ENCODE data around the gene KLF7. TPM values are rescaled to one million over a fixed set of nuclear protein-coding genes. Genes with fewer than 3 reads are reported as not detected.

The KLF7 gene
- total RNA-seq, 1 donor from 2014 or later = 323 TPM

DNA sequence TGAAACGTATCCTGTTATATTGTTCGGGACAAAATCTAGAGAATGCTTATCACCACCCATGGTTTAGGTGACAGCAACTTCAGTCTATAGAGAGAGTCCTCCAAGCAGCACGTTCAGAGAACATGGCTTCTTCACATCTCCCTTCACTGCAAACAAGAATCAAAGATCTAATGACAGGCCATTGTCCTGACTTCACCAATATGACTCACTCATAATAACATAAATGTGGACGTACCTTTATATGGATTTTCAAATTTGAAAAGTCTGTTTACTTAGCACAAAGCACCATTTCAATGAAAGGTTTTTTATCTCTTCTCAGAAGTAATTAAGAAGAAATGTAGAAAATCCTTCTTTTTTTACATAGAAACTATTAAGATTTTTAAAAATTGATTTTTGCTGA, 46.7 kb downstream of the KLF7 start:
- Mint-ChIP-seq H3K4me3 (ENCODE audit: unreplicated experiment) (peak overlapping the region; percentile 15), H3K27me3 (ENCODE audit: unreplicated experiment) (peaks cover 32% of the 10 kb centered on the region), H3K4me1 (ENCODE audit: low read depth, unreplicated experiment) (peaks cover 80% of the 10 kb centered on the region), H3K36me3 (ENCODE audit: unreplicated experiment) (peaks cover 5% of the 10 kb centered on the region), H3K9me3 (ENCODE audit: unreplicated experiment) (peaks cover 49% of the 10 kb centered on the region), H3K27ac (ENCODE audit: unreplicated experiment) (peak overlapping the region; percentile 52)
- TF ChIP-seq, protein P1, sequence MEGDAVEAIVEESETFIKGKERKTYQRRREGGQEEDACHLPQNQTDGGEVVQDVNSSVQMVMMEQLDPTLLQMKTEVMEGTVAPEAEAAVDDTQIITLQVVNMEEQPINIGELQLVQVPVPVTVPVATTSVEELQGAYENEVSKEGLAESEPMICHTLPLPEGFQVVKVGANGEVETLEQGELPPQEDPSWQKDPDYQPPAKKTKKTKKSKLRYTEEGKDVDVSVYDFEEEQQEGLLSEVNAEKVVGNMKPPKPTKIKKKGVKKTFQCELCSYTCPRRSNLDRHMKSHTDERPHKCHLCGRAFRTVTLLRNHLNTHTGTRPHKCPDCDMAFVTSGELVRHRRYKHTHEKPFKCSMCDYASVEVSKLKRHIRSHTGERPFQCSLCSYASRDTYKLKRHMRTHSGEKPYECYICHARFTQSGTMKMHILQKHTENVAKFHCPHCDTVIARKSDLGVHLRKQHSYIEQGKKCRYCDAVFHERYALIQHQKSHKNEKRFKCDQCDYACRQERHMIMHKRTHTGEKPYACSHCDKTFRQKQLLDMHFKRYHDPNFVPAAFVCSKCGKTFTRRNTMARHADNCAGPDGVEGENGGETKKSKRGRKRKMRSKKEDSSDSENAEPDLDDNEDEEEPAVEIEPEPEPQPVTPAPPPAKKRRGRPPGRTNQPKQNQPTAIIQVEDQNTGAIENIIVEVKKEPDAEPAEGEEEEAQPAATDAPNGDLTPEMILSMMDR (IDR thresholded peaks at IDR 0.05; ENCODE audit: partially characterized antibody, unreplicated experiment) = no peak
- DNase-seq = no peak

DNA sequence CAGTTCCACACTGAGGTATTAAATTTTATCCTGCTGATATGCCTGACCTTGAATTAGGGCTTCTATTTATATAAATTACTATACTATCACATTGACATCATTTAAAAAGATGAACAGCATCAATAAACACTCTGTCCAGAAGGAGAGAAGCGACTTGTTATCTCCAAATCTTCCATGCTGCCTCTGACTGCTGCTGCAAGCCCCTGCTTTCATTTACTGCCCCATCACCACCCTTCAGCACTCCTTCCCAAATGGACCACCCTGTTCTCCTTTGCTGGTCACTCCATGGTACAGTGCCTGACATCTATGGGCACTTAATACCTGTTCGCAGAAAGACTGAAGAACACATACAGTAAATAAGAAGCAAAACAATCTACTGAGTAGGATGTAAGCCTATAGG, 48.1 kb downstream of the KLF7 start:
- Mint-ChIP-seq H3K4me3 (ENCODE audit: unreplicated experiment) (peak overlapping the region; percentile 82), H3K36me3 (ENCODE audit: unreplicated experiment) (no peaks in the 10 kb centered on the region), H3K27ac (ENCODE audit: unreplicated experiment) (peak overlapping the region; percentile 23), H3K4me1 (ENCODE audit: low read depth, unreplicated experiment) (peaks cover 75% of the 10 kb centered on the region), H3K27me3 (ENCODE audit: unreplicated experiment) (peaks cover 26% of the 10 kb centered on the region), H3K9me3 (ENCODE audit: unreplicated experiment) (peaks cover 48% of the 10 kb centered on the region)
- DNase-seq = no peak
- TF ChIP-seq, protein P1 (IDR thresholded peaks at IDR 0.05; ENCODE audit: partially characterized antibody, unreplicated experiment) = no peak

DNA sequence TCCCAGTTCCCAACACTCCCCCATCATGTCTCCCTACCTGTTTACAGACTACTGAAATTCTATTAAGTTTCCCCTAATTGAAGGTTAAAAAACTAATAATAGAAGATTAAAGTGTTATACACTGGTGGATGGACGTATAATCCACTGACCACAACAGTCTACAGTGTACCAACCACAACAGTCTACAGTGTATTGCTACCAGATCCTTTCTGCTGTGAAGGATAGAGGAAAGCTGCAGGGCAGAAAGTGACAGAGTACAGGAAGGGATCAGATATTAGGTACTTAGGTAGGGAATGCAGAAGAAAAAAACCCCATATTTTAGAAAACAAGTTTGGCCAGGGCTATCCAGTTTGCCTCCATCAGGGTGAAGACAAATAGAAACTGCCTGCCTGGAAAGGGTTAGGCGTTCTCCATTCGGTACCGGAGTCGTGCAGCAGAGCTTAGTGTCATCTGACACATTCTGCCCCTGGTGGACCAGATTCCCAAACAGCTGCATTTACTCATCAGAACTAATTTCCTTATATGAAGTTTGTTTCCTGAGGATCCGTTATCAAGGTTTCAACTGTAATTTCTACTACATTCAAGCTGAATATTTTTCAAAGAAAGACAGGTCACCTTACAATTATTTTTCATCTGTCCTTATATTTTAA, 49.9 kb downstream of the KLF7 start:
- Mint-ChIP-seq H3K4me1 (ENCODE audit: low read depth, unreplicated experiment) (peaks cover 74% of the 10 kb centered on the region), H3K27ac (ENCODE audit: unreplicated experiment) (peak overlapping the region; percentile 79), H3K9me3 (ENCODE audit: unreplicated experiment) (peaks cover 42% of the 10 kb centered on the region), H3K36me3 (ENCODE audit: unreplicated experiment) (no peaks in the 10 kb centered on the region), H3K4me3 (ENCODE audit: unreplicated experiment) (peak overlapping the region; percentile 78), H3K27me3 (ENCODE audit: unreplicated experiment) (peaks cover 26% of the 10 kb centered on the region)
- TF ChIP-seq, protein P1 (IDR thresholded peaks at IDR 0.05; ENCODE audit: partially characterized antibody, unreplicated experiment) = peak; percentile 21
- no peak for DNase-seq

DNA sequence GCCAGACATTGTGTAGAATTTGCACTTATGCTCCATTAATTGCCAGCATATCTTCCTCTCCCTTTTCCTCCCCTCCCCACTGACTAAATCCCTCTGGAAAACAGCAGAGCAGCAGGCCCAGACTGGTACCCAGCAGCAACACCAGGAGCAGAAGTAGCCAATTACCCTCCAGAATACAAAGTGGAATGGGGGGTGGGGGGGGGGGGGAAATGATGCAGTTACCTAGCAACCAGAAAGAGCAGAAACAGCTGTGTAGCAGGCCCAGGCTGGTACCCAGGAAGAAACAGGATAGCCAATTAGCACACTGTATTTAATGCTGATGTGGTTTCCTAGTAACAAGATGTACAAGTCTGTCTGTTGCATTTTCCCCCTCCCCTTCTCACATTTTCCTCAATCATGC, 52.3 kb downstream of the KLF7 start:
- peak; percentile 82 for DNase-seq
- peaks cover 39% of the 10 kb centered on the region for H3K9me3 Mint-ChIP-seq (ENCODE audit: unreplicated experiment)
- TF ChIP-seq, protein P1 (IDR thresholded peaks at IDR 0.05; ENCODE audit: partially characterized antibody, unreplicated experiment) = no peak
- H3K4me3 Mint-ChIP-seq (ENCODE audit: unreplicated experiment) = peak overlapping the region; percentile 87
- H3K27me3 Mint-ChIP-seq (ENCODE audit: unreplicated experiment) = peaks cover 29% of the 10 kb centered on the region
- no peaks in the 10 kb centered on the region for H3K36me3 Mint-ChIP-seq (ENCODE audit: unreplicated experiment)
- peak overlapping the region; percentile 98 for H3K27ac Mint-ChIP-seq (ENCODE audit: unreplicated experiment)
- H3K4me1 Mint-ChIP-seq (ENCODE audit: low read depth, unreplicated experiment) = peaks cover 85% of the 10 kb centered on the region

DNA sequence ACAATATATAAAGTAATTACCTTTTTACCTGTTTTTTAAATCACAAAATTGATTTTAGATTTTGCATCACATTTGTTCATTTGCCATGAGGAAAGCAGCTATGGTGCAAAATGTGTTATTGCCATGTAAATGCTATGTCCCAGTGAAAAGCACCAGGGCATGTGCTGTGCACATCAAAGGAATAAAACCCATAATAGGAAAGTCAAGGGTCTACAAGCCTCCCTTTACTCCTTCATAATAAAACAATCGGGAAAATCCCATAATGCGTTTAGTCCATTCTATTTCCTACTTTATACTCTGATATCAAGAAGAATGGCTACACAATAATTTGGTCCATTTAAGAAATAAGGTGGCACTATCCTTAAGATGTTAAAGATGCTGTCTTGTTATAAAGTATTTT, 53.0 kb downstream of the KLF7 start:
- TF ChIP-seq, protein P1 (IDR thresholded peaks at IDR 0.05; ENCODE audit: partially characterized antibody, unreplicated experiment) = no peak
- H3K27me3 Mint-ChIP-seq (ENCODE audit: unreplicated experiment) = peaks cover 30% of the 10 kb centered on the region
- peaks cover 87% of the 10 kb centered on the region for H3K4me1 Mint-ChIP-seq (ENCODE audit: low read depth, unreplicated experiment)
- H3K9me3 Mint-ChIP-seq (ENCODE audit: unreplicated experiment) = peaks cover 43% of the 10 kb centered on the region
- no peaks in the 10 kb centered on the region for H3K36me3 Mint-ChIP-seq (ENCODE audit: unreplicated experiment)
- H3K27ac Mint-ChIP-seq (ENCODE audit: unreplicated experiment) = peak overlapping the region; percentile 92
- DNase-seq = no peak
- H3K4me3 Mint-ChIP-seq (ENCODE audit: unreplicated experiment) = peak overlapping the region; percentile 87
